DMS 273 treated with DMSO at 0.1 percent for 48 hours (cell line): Measurements from ENCODE around the gene ATG16L1.

Source experiments
- DNase-seq: peaks from one replicate; lab custom pipeline; 2025; lab: John Stamatoyannopoulos, UW

ATG16L1 gene

DNA sequence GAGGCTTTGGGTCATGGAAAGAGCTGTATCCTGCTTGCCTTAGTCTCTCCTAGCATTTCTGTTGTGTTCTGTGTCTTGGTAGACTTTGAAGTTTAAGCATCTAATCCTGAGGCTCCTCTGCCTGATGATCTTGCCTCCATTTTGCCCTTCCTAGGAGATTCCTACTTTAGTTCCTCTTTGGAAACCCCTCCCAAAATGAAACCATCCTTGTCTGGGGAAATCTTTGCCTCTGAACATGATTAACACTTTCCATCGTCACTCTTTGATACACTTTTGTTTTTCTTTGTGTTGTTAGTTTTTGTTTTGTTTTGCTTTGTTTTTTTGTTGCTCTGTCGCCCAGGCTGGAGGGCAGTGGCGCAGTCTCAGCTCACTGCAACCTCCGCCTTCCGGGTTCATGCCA lies 9.2 kb downstream of the ATG16L1 start:
- no peak for DNase-seq

GRCh38 chr2:233261819-233262555 lies 10.5 kb downstream of the ATG16L1 start:
- no peak for DNase-seq

- DNase-seq = no peak
Measured at GRCh38 chr2:233262562-233262961, 11.1 kb downstream of the ATG16L1 start.

GRCh38 chr2:233263045-233263570 lies 11.6 kb downstream of the ATG16L1 start:
- DNase-seq = no peak

GRCh38 chr2:233264667-233265066 lies 13.2 kb downstream of the ATG16L1 start:
- DNase-seq = no peak

GRCh38 chr2:233265899-233266431 lies 14.5 kb downstream of the ATG16L1 start:
- no peak for DNase-seq

DNA sequence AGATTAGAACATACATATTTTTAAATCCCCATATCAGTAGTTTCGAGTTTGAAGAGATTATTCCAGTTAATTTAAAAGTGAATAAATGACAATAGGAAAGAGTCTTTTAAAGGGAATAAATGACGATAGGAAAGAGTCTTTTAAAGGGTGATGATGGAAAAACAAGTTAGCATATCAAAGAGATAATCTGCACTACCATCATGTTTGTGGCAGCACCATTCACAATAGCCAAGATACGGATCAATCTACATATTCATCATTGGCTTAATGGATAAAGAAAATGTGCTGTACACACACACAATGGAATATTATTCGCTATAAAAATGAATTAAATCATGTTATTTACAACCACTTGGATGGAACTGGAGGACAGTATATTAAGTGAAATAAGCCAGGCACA lies 15.0 kb downstream of the ATG16L1 start:
- no peak for DNase-seq

- DNase-seq = no peak
Measured at GRCh38 chr2:233267516-233268245, 16.2 kb downstream of the ATG16L1 start.

DNA sequence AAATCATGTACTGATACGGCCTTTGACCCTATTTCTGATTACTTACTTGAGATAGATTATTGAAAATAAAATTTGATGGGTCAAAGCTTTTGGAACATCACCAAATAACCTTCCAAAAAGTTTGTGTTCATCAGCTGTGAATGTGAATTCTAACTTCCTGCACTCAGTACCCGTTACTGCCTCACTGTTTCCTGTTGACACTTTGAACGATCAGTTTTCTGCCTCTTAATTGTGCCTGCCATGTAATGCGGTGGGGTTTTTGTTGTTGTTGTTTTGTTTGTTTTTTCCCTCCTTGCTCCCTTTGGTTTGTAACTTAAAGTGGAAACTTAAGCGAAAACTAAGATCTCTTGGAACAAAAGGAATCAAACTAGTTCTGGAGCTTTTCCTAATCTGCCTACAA lies 18.9 kb downstream of the ATG16L1 start:
- no peak for DNase-seq

DNA sequence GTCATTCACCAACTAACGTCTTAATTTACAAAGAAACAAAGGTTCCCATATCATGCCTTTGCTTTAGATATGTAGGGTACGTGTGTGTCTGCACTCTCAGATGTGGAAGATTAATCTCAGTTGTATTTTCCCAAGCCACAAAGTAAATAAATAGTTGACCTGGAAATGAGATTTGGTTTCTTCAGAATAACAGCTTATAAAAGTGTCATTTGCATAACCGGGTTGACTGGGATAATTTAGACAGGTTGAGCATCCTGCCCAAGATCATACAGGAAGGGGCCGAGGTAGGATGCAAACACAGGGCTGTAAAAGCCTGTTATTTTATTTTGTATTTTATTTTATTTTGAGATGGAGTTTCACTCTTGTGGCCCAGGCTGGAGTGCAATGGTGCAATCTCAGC lies 19.5 kb downstream of the ATG16L1 start:
- no peak for DNase-seq

GRCh38 chr2:233271693-233272092 lies 20.2 kb downstream of the ATG16L1 start:
- DNase-seq = no peak

DNA sequence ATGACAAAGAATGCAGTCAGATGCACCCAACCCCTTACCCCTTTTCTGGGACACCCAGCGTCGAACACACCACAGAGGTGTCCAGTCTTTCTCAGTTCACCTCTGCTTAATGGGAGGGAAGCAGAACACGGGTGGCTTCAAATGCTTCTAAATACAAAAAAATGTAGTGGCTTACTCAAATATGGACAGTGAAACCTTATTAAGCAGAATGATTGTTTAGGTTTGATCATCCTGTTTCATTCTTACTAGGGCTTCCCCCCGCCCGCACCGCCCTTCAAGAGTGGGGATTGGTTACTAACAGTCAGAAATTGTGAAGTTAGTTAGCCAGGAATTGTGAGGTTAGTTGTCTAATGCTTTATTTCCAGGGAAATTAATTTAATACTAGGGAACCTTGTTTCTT lies 21.6 kb downstream of the ATG16L1 start:
- DNase-seq = no peak

DNA sequence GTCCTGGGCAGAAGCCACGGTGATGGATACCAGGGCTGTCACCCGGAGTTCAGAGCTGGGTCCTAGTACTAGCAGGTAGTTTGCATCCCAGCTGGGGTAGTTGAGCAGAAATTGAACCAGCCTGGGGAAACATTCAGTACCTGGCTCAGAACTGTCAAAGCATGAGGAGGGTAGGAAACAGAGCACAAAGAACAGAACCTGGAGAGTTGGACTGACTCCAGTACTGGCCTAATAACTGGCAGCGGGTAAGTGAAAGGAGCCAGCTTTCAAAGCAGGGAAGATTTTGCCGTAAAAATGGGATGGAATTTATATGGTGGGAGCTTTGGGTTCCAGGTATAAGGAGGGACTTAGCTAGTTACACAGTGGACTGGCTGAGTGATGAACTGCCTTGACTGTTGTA lies 23.8 kb downstream of the ATG16L1 start:
- DNase-seq = no peak

DNA sequence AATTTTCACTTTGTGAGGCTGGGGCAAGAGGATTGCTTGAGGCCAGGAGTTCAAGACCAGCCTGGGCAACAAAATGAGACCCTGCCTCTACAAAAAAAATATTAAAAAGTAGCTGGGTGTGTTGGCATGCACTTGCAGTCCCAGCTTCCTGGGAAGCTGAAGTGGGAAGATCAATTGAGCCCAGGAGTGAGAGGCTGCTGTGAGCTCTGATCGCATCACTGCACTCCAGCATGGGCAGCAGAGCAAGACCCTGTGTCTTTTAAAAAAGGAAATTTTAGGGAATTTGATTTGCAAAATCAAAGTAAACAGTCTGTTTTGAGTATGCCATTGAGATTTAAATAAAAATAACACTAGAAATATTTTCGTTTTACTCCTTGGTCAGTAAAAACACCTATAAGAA lies 27.4 kb downstream of the ATG16L1 start:
- no peak for DNase-seq

GRCh38 chr2:233280114-233280693 lies 28.7 kb downstream of the ATG16L1 start:
- no peak for DNase-seq

DNA sequence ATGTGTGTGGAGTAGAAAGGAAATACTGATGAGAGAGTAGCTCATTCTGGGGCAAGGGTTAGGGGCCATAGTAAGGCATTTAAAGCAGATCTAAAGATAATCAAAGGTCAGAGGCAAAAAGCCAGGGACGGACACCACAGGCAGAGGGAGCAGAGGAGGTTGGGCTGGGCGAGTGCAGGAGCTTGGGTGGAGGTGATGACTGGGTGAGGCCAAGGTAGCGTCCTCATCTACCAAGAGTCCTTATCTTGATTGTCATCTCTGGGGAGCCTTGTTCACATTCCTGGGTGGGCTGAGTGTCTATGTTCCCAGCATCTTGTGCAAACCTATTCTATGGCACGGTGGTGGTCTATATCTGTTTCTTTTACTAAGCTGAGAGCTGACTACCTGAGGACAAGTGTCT lies 30.1 kb downstream of the ATG16L1 start:
- DNase-seq = no peak

DNA sequence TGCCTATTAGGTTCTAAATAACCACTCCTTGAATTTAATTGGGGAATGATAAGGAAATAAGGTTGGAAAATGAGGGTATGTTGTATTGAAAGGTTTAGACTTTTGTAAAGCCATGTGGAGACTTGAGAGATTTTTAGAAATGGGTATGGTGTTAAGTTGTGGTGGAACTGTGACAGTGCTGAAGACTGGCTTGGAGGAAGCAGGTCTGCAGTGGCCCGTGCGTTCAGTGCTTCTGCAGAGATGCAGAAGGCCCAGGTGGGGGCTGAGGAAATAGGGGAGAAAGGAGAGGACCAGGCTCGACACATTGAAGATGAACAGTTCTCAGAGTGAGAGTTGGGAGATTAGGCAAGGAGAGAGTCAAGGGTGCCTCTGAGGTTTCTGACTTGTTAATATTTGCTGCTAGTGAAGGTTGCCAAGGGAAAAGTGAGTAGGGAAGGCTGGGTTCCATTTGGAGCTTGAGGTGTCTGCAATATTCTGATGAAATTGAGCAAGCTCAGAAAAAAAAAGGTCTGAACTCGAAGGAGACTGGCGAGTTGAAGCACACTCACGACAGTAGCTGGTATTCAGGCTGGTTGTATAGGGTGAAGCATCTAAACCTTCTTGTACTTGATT lies 30.6 kb downstream of the ATG16L1 start:
- DNase-seq = no peak

- no peak for DNase-seq
Measured at GRCh38 chr2:233285921-233286320, 34.4 kb downstream of the ATG16L1 start.

- no peak for DNase-seq
Measured at GRCh38 chr2:233287871-233288270, 36.4 kb downstream of the ATG16L1 start.

DNA sequence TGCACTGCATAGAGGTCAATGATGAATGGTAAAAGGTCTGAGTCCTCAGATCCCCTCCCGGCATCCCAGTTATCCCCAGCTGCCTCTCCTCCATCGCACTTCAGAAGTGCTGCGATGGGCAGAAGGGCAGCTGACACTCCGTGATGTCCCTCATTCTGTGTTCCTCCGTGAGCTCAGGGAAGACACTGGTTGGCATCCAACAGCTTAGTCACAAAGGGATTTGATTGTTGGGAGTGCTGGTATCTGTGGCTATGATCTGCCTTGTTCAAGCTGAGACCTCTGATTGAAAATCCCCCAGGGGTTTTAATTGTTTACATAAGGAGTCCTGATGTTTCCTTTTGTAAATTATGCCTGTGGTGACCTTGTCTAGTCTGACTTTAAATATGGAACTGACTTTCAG lies 37.2 kb downstream of the ATG16L1 start:
- DNase-seq = no peak

DNA sequence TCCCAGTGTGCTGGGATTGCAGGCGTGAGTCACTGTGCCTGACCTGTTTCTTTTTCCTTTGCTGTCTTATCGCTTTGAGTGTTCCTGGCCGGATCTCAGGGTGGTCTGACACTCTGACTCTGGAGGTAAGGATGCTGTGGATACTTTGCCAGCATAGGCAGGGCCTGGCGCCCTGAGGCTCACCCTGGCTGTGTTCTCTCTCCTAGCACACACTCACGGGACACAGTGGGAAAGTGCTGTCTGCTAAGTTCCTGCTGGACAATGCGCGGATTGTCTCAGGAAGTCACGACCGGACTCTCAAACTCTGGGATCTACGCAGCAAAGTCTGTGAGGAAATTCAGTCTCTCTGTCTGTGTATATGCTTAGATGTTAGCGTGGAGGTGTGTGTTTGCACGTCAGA lies 38.2 kb downstream of the ATG16L1 start:
- DNase-seq = no peak

- DNase-seq = no peak
Measured at GRCh38 chr2:233290051-233290845, 38.8 kb downstream of the ATG16L1 start.
